ENCODE data around the gene MMP23B.

- peak; percentile 82 for TF ChIP-seq POLR2A (IDR thresholded peaks at IDR 0.05)
- peak in 1 of 3 donors; percentile 25 for TF ChIP-seq CTCF (IDR thresholded peaks at IDR 0.05)
- TF ChIP-seq EP300 (IDR thresholded peaks at IDR 0.05), result no peak
These were observed 16.5 kb upstream of the MMP23B start, which contains the start of gene MIB2 for GRCh38 chr1:1615256-1616044.

All from ovary (tissue), 3 donors.